Endodermal cell (in vitro differentiated cells): ENCODE measurements around the gene KIAA1217. TPM values are rescaled to one million over a fixed set of nuclear protein-coding genes. Genes with fewer than 3 reads are reported as not detected.

Experiments used
- DNase-seq: peaks from one replicate; pipeline ENCODE4 v3.0.0-alpha.2; 2017
- H3K27ac ChIP-seq: 2 replicates; pipeline ENCODE4 v1.5.1; 2013; ENCODE audit warnings: mild to moderate bottlenecking, low read depth, low read length, moderate library complexity
- H3K27me3 ChIP-seq: 2 replicates; pipeline ENCODE4 v1.6.1; 2013; ENCODE audit warnings: mild to moderate bottlenecking, low read length, moderate library complexity; ENCODE audit not compliant: insufficient read depth, control insufficient read depth, poor library complexity, severe bottlenecking
- H3K36me3 ChIP-seq: 2 replicates; pipeline ENCODE4 v1.7.0; 2013; ENCODE audit warnings: mild to moderate bottlenecking, low read length, moderate library complexity; ENCODE audit not compliant: control insufficient read depth, insufficient read depth
- H3K4me1 ChIP-seq: one replicate; pipeline ENCODE4 v1.7.0; 2013; ENCODE audit warnings: low read length; ENCODE audit not compliant: control insufficient read depth, insufficient read depth
- H3K4me3 ChIP-seq: 2 replicates; pipeline ENCODE4 v1.5.1; 2013; ENCODE audit warnings: mild to moderate bottlenecking, low read length, moderate library complexity
- H3K9ac ChIP-seq: 2 replicates; pipeline ENCODE4 v1.6.1; 2013; ENCODE audit warnings: mild to moderate bottlenecking, low read length, moderate library complexity; ENCODE audit not compliant: poor library complexity, severe bottlenecking; ENCODE audit errors: extremely low read depth
- H3K9me3 ChIP-seq: 2 replicates; pipeline ENCODE4 v1.6.1; 2013; ENCODE audit warnings: mild to moderate bottlenecking, low read length, moderate library complexity; ENCODE audit not compliant: control insufficient read depth
- H3K27ac Mint-ChIP-seq: 2 replicates; pipeline ENCODE4 v1.8.0; 2020; ENCODE audit warnings: mixed read lengths
- H3K27me3 Mint-ChIP-seq: 2 replicates; pipeline ENCODE4 v1.8.0; 2021; ENCODE audit warnings: mild to moderate bottlenecking, mixed read lengths; ENCODE audit not compliant: insufficient read depth
- H3K36me3 Mint-ChIP-seq: 2 replicates; pipeline ENCODE4 v1.8.0; 2020; ENCODE audit warnings: low read depth, mixed read lengths
- H3K4me1 Mint-ChIP-seq: 2 replicates; pipeline ENCODE4 v1.8.0; 2020; ENCODE audit warnings: mixed read lengths
- H3K4me3 Mint-ChIP-seq: 2 replicates; pipeline ENCODE4 v1.8.0; 2020; ENCODE audit warnings: mild to moderate bottlenecking, moderate library complexity, mixed read lengths
- H3K9me3 Mint-ChIP-seq: 2 replicates; pipeline ENCODE4 v1.8.0; 2020; ENCODE audit warnings: mild to moderate bottlenecking, mixed read lengths
- WGBS, 2 experiments: methylation state at CpG; one replicate each; pipeline versions ENCODE4 v1.1.5 to v1.1.7; 2013; ENCODE audit warnings: missing lambda C conversion rate in 2 of 2, mixed read lengths in 1 of 2; ENCODE audit not compliant: insufficient coverage in 1 of 2, insufficient read length in 1 of 2; 5-methylcytosine and 5-hydroxymethylcytosine counted together
- total RNA-seq, 2 donors: library from RNA; stranded (reverse); fragmentation: NEBNext Ultra II Directional in 1 of 2; extraction: Animal tissue kit (Norgen Biotek cat#: 25700) in 1 of 2; gene quantifications; 2 replicates in 1 of 2; 3 replicates in 1 of 2; pipeline ENCODE4 v1.2.1, GENCODE V29; 2021
- TF ChIP-seq, protein P1 (sequence below): fragments of 200-600 bp; sonication (generic); conservative IDR thresholded peaks from 2 replicates; pipeline ENCODE4 v1.5.0; 2021; ENCODE audit warnings: antibody characterized with exemption, mild to moderate bottlenecking

The KIAA1217 gene
- total RNA-seq, 2 donors from 2014 or later = 25.4 to 27.2 TPM

DNA sequence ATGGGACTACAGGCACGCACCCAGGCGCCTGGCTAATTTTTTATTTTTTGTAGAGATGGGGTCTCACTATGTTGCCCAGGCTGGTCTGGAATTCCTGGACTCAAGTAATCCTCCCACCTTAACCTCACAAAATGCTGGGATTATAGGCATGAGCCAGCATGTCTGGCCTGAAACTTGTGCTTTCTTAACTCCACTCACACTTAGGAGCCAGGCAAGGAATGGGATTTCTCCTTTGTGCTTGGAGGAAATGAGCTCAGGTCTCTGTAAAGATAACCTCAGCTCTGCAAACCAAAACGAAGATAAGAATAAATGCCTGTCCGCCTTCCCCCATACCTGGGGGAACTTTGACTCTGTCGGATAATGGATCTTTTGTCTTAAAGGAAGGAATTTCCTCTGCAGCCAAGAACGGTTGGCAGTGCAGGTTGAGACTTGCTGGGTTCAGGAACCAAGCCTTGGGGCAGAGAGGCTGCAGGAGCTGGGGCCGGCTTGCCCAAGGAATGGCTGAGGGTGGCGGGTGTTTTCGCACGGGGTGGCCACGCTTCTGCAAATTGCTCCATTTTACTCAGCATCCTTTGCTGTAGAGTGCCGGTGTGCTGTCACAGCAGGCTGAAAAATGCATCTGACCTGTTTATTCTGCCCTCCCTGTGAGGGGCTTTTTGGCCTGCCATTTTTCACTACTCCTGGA is 174.2 kb downstream of the KIAA1217 start:
- peak overlapping the region; percentile 79 for H3K9ac ChIP-seq
- peak overlapping the region; percentile 81 for H3K27ac ChIP-seq
- Mint-ChIP-seq H3K4me3 (peak overlapping the region; percentile 30), H3K27ac (peak overlapping the region; percentile 98), H3K36me3 (peaks cover 4% of the 10 kb centered on the region), H3K9me3 (peaks cover 1% of the 10 kb centered on the region), H3K4me1 (peaks cover 29% of the 10 kb centered on the region), H3K27me3 (no peaks in the 10 kb centered on the region)
- H3K27me3 ChIP-seq = no peaks in the 10 kb centered on the region
- H3K9me3 ChIP-seq = no peaks in the 10 kb centered on the region
- H3K36me3 ChIP-seq = peaks cover 11% of the 10 kb centered on the region
- 61 to 90% methylated on average over 2 to 12 of the region's 12 CpGs for WGBS, 2 experiments
- H3K4me1 ChIP-seq = peaks cover 21% of the 10 kb centered on the region
- DNase-seq = peak; percentile 64
- TF ChIP-seq, protein P1, sequence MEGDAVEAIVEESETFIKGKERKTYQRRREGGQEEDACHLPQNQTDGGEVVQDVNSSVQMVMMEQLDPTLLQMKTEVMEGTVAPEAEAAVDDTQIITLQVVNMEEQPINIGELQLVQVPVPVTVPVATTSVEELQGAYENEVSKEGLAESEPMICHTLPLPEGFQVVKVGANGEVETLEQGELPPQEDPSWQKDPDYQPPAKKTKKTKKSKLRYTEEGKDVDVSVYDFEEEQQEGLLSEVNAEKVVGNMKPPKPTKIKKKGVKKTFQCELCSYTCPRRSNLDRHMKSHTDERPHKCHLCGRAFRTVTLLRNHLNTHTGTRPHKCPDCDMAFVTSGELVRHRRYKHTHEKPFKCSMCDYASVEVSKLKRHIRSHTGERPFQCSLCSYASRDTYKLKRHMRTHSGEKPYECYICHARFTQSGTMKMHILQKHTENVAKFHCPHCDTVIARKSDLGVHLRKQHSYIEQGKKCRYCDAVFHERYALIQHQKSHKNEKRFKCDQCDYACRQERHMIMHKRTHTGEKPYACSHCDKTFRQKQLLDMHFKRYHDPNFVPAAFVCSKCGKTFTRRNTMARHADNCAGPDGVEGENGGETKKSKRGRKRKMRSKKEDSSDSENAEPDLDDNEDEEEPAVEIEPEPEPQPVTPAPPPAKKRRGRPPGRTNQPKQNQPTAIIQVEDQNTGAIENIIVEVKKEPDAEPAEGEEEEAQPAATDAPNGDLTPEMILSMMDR = no peak
- peak overlapping the region; percentile 62 for H3K4me3 ChIP-seq

DNA sequence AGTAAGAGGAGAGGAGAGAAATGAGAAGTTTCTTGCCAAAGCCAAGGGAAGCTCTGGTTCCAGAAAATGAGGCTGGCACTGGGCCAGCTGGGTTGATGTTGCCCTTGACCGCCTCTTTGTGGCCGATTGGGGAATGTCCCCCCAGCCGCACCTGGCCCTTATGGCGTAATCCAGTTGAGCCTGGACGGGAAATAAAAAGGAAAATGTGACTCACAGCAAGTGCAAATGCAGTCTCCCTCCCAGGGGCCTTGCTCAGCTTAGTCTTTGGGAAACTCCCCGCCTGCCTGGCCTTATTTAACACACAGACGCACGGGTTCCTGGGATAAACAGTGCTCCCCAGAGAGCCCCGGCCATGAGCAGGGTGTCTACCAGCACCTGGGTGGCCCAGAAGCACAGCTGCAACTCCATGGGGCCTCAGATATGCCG is 174.8 kb downstream of the KIAA1217 start:
- H3K27ac ChIP-seq = peak overlapping the region; percentile 81
- no peaks in the 10 kb centered on the region for H3K9me3 ChIP-seq
- TF ChIP-seq, protein P1 = peak; percentile 82
- Mint-ChIP-seq H3K27ac (peak overlapping the region; percentile 98), H3K4me1 (peaks cover 29% of the 10 kb centered on the region), H3K9me3 (peaks cover 1% of the 10 kb centered on the region), H3K4me3 (peak overlapping the region; percentile 30), H3K36me3 (peaks cover 4% of the 10 kb centered on the region), H3K27me3 (no peaks in the 10 kb centered on the region)
- peak overlapping the region; percentile 62 for H3K4me3 ChIP-seq
- H3K27me3 ChIP-seq = no peaks in the 10 kb centered on the region
- DNase-seq = peak; percentile 91
- H3K9ac ChIP-seq = peak overlapping the region; percentile 79
- 48 to 55% methylated on average over 3 to 10 of the region's 10 CpGs for WGBS, 2 experiments
- H3K36me3 ChIP-seq = peaks cover 11% of the 10 kb centered on the region
- H3K4me1 ChIP-seq = peaks cover 21% of the 10 kb centered on the region

DNA sequence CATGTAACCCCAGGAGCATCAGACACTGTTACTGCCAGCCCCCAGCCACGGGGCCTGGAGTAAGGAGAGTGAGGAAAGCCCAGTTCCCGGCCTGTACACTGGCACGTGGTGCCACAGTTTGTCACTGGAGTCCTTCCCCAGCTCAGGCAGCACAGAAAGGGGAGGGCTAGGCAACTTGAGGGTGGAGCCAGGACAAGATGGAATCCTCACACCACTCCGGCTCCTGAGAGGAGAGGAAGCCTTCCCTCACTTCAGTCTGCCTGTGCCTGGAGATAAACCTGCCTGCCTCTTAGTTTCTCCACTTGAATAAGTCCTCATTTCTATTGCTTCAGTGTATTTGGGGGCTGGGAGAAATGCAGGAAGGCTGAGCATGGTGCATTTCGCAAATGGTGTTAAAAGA is 176.0 kb downstream of the KIAA1217 start:
- peak overlapping the region; percentile 48 for H3K27ac Mint-ChIP-seq
- Histone ChIP-seq H3K36me3 (peaks cover 11% of the 10 kb centered on the region), H3K9ac (no peak overlapping the region), H3K4me3 (no peak overlapping the region), H3K27me3 (no peaks in the 10 kb centered on the region), H3K4me1 (peaks cover 21% of the 10 kb centered on the region), H3K9me3 (no peaks in the 10 kb centered on the region), H3K27ac (peak overlapping the region; percentile 80)
- H3K4me1 Mint-ChIP-seq = peaks cover 29% of the 10 kb centered on the region
- WGBS, 2 experiments = 93 to 100% methylated on average over 3 to 5 of the region's 5 CpGs
- TF ChIP-seq, protein P1 = no peak
- H3K9me3 Mint-ChIP-seq = peaks cover 1% of the 10 kb centered on the region
- no peak overlapping the region for H3K4me3 Mint-ChIP-seq
- H3K36me3 Mint-ChIP-seq = peaks cover 5% of the 10 kb centered on the region
- no peaks in the 10 kb centered on the region for H3K27me3 Mint-ChIP-seq
- no peak for DNase-seq
